ENCODE measurements around the gene DOCK1.
A peak's percentile ranks its signal among the peaks of the same experiment; 100 is the strongest.

Gene DOCK1

GRCh38 chr10:127470911-127471310 lies 565.7 kb downstream of the DOCK1 start:
- no peaks in the 10 kb centered on the region for H3K36me3 ChIP-seq (ENCODE audit: control insufficient read depth in 1 of 2, insufficient read depth in 2 of 2, low read depth in 1 of 2, low read length in 2 of 2)
- no peak overlapping the region for H3K27ac ChIP-seq (ENCODE audit: low read length, poor library complexity, severe bottlenecking)
- H3K4me1 ChIP-seq (ENCODE audit: control insufficient read depth, insufficient read depth, low read depth, low read length), result no peaks in the 10 kb centered on the region
- no peak overlapping the region for H3K9ac ChIP-seq (ENCODE audit: low read length)
- no peak overlapping the region for H3K23ac ChIP-seq (ENCODE audit: low read length in 2 of 2)
- H3K4me2 ChIP-seq (ENCODE audit: low read length, poor library complexity, severe bottlenecking), result no peak overlapping the region
- H3K14ac ChIP-seq (ENCODE audit: low read length in 2 of 2), result no peak overlapping the region
- no peak overlapping the region for H3K4ac ChIP-seq (ENCODE audit: low read depth in 1 of 2, low read length in 2 of 2)
- no peak overlapping the region for H4K8ac ChIP-seq (ENCODE audit: low read length)
- no peak overlapping the region for H2BK5ac ChIP-seq (ENCODE audit: low read depth, low read length, poor library complexity, severe bottlenecking)
- H2AFZ ChIP-seq (ENCODE audit: low read depth, low read length), result no peak overlapping the region
- no peak overlapping the region for H3K18ac ChIP-seq (ENCODE audit: low read depth in 1 of 2, low read length in 2 of 2)
- no peak overlapping the region for H2BK120ac ChIP-seq (ENCODE audit: low read depth, low read length)
- H4K91ac ChIP-seq (ENCODE audit: low read length), result no peak overlapping the region
- DNase-seq, result no peak
- H2BK12ac ChIP-seq (ENCODE audit: low read length in 2 of 2), result no peak overlapping the region
- H2BK15ac ChIP-seq (ENCODE audit: low read depth, poor library complexity, severe bottlenecking), result no peak overlapping the region
- H2AK5ac ChIP-seq (ENCODE audit: low read length, severe bottlenecking), result no peak overlapping the region
- peaks cover 20 to 26% of the 10 kb centered on the region in 2 experiments for H3K27me3 ChIP-seq (ENCODE audit: control insufficient read depth in 1 of 2, insufficient read depth in 1 of 2, low read length in 2 of 2)
- no peaks in the 10 kb centered on the region for H3K79me1 ChIP-seq (replicated peaks; ENCODE audit: low read length, poor library complexity, severe bottlenecking)
- 89% methylated on average over 5 of the region's 5 CpGs for whole genome bisulfite sequencing
- peaks cover 12% of the 10 kb centered on the region for H3K9me3 ChIP-seq (ENCODE audit: control insufficient read depth, low read length)
- no peak overlapping the region for H3K4me3 ChIP-seq (ENCODE audit: insufficient read depth in 1 of 2, low read depth in 1 of 2, low read length in 2 of 2)

GRCh38 chr10:127472976-127473375 lies 567.7 kb downstream of the DOCK1 start:
- H3K4me2 ChIP-seq (ENCODE audit: low read length, poor library complexity, severe bottlenecking), result no peak overlapping the region
- H3K4ac ChIP-seq (ENCODE audit: low read depth in 1 of 2, low read length in 2 of 2), result no peak overlapping the region
- no peak overlapping the region for H3K23ac ChIP-seq (ENCODE audit: low read length in 2 of 2)
- no peak overlapping the region for H3K18ac ChIP-seq (ENCODE audit: low read depth in 1 of 2, low read length in 2 of 2)
- H2BK12ac ChIP-seq (ENCODE audit: low read length in 2 of 2), result no peak overlapping the region
- H4K91ac ChIP-seq (ENCODE audit: low read length), result no peak overlapping the region
- H4K8ac ChIP-seq (ENCODE audit: low read length), result no peak overlapping the region
- H3K36me3 ChIP-seq (ENCODE audit: control insufficient read depth in 1 of 2, insufficient read depth in 2 of 2, low read depth in 1 of 2, low read length in 2 of 2), result no peaks in the 10 kb centered on the region
- no peaks in the 10 kb centered on the region for H3K4me1 ChIP-seq (ENCODE audit: control insufficient read depth, insufficient read depth, low read depth, low read length)
- no peak overlapping the region for H2BK5ac ChIP-seq (ENCODE audit: low read depth, low read length, poor library complexity, severe bottlenecking)
- 59% methylated on average over 2 of the region's 2 CpGs for WGBS
- peaks cover 12% of the 10 kb centered on the region for H3K9me3 ChIP-seq (ENCODE audit: control insufficient read depth, low read length)
- no peak overlapping the region for H2BK120ac ChIP-seq (ENCODE audit: low read depth, low read length)
- H3K14ac ChIP-seq (ENCODE audit: low read length in 2 of 2), result no peak overlapping the region
- no peak overlapping the region for H3K27ac ChIP-seq (ENCODE audit: low read length, poor library complexity, severe bottlenecking)
- H2AK5ac ChIP-seq (ENCODE audit: low read length, severe bottlenecking), result no peak overlapping the region
- no peak overlapping the region for H3K9ac ChIP-seq (ENCODE audit: low read length)
- H2BK15ac ChIP-seq (ENCODE audit: low read depth, poor library complexity, severe bottlenecking), result no peak overlapping the region
- no peak for DNase-seq
- H3K79me1 ChIP-seq (replicated peaks; ENCODE audit: low read length, poor library complexity, severe bottlenecking), result no peaks in the 10 kb centered on the region
- peaks cover 6 to 17% of the 10 kb centered on the region in 2 experiments for H3K27me3 ChIP-seq (ENCODE audit: control insufficient read depth in 1 of 2, insufficient read depth in 1 of 2, low read length in 2 of 2)
- no peak overlapping the region for H2AFZ ChIP-seq (ENCODE audit: low read depth, low read length)
- H3K4me3 ChIP-seq (ENCODE audit: insufficient read depth in 1 of 2, low read depth in 1 of 2, low read length in 2 of 2), result no peak overlapping the region

GRCh38 chr10:127474501-127474900 lies 569.3 kb downstream of the DOCK1 start:
- Histone ChIP-seq H3K27ac (ENCODE audit: low read length, poor library complexity, severe bottlenecking) (no peak overlapping the region), H4K91ac (ENCODE audit: low read length) (no peak overlapping the region), H2AK5ac (ENCODE audit: low read length, severe bottlenecking) (no peak overlapping the region), H3K9ac (ENCODE audit: low read length) (no peak overlapping the region), H3K23ac (ENCODE audit: low read length in 2 of 2) (no peak overlapping the region), H3K4me1 (ENCODE audit: control insufficient read depth, insufficient read depth, low read depth, low read length) (no peaks in the 10 kb centered on the region), H3K27me3 (ENCODE audit: control insufficient read depth in 1 of 2, insufficient read depth in 1 of 2, low read length in 2 of 2) (peaks cover 5 to 17% of the 10 kb centered on the region in 2 experiments), H3K9me3 (ENCODE audit: control insufficient read depth, low read length) (peaks cover 12% of the 10 kb centered on the region), H3K4me3 (ENCODE audit: insufficient read depth in 1 of 2, low read depth in 1 of 2, low read length in 2 of 2) (no peak overlapping the region), H4K8ac (ENCODE audit: low read length) (no peak overlapping the region), H3K79me1 (replicated peaks; ENCODE audit: low read length, poor library complexity, severe bottlenecking) (no peaks in the 10 kb centered on the region), H3K14ac (ENCODE audit: low read length in 2 of 2) (no peak overlapping the region), H3K18ac (ENCODE audit: low read depth in 1 of 2, low read length in 2 of 2) (no peak overlapping the region), H2BK5ac (ENCODE audit: low read depth, low read length, poor library complexity, severe bottlenecking) (no peak overlapping the region), H2AFZ (ENCODE audit: low read depth, low read length) (no peak overlapping the region), H2BK12ac (ENCODE audit: low read length in 2 of 2) (no peak overlapping the region), H3K4ac (ENCODE audit: low read depth in 1 of 2, low read length in 2 of 2) (no peak overlapping the region), H2BK120ac (ENCODE audit: low read depth, low read length) (no peak overlapping the region), H3K36me3 (ENCODE audit: control insufficient read depth in 1 of 2, insufficient read depth in 2 of 2, low read depth in 1 of 2, low read length in 2 of 2) (no peaks in the 10 kb centered on the region), H2BK15ac (ENCODE audit: low read depth, poor library complexity, severe bottlenecking) (no peak overlapping the region), H3K4me2 (ENCODE audit: low read length, poor library complexity, severe bottlenecking) (no peak overlapping the region)
- WGBS, result 51% methylated on average over 2 of the region's 2 CpGs
- no peak for DNase-seq

GRCh38 chr10:127485153-127485857 lies 580.1 kb downstream of the DOCK1 start:
- no peak overlapping the region for H4K8ac ChIP-seq (ENCODE audit: low read length)
- no peak overlapping the region for H2BK5ac ChIP-seq (ENCODE audit: low read depth, low read length, poor library complexity, severe bottlenecking)
- DNase-seq, result peak; percentile 8
- no peaks in the 10 kb centered on the region for H3K36me3 ChIP-seq (ENCODE audit: control insufficient read depth in 1 of 2, insufficient read depth in 2 of 2, low read depth in 1 of 2, low read length in 2 of 2)
- no peak overlapping the region for H3K4me2 ChIP-seq (ENCODE audit: low read length, poor library complexity, severe bottlenecking)
- H3K4ac ChIP-seq (ENCODE audit: low read depth in 1 of 2, low read length in 2 of 2), result no peak overlapping the region
- H3K23ac ChIP-seq (ENCODE audit: low read length in 2 of 2), result no peak overlapping the region
- no peaks in the 10 kb centered on the region for H3K79me1 ChIP-seq (replicated peaks; ENCODE audit: low read length, poor library complexity, severe bottlenecking)
- no peaks in the 10 kb centered on the region for H3K9me3 ChIP-seq (ENCODE audit: control insufficient read depth, low read length)
- no peak overlapping the region for H2AFZ ChIP-seq (ENCODE audit: low read depth, low read length)
- H3K4me3 ChIP-seq (ENCODE audit: insufficient read depth in 1 of 2, low read depth in 1 of 2, low read length in 2 of 2), result no peak overlapping the region
- WGBS, result 75% methylated on average over 16 of the region's 16 CpGs
- H2BK15ac ChIP-seq (ENCODE audit: low read depth, poor library complexity, severe bottlenecking), result no peak overlapping the region
- H3K18ac ChIP-seq (ENCODE audit: low read depth in 1 of 2, low read length in 2 of 2), result no peak overlapping the region
- no peak overlapping the region for H2AK5ac ChIP-seq (ENCODE audit: low read length, severe bottlenecking)
- H3K4me1 ChIP-seq (ENCODE audit: control insufficient read depth, insufficient read depth, low read depth, low read length), result peaks cover 7% of the 10 kb centered on the region
- H3K9ac ChIP-seq (ENCODE audit: low read length), result no peak overlapping the region
- no peak overlapping the region for H2BK12ac ChIP-seq (ENCODE audit: low read length in 2 of 2)
- H3K27me3 ChIP-seq (ENCODE audit: control insufficient read depth in 1 of 2, insufficient read depth in 1 of 2, low read length in 2 of 2), result peaks cover 13 to 24% of the 10 kb centered on the region in 2 experiments
- H2BK120ac ChIP-seq (ENCODE audit: low read depth, low read length), result no peak overlapping the region
- no peak overlapping the region for H3K14ac ChIP-seq (ENCODE audit: low read length in 2 of 2)
- no peak overlapping the region for H4K91ac ChIP-seq (ENCODE audit: low read length)
- no peak overlapping the region for H3K27ac ChIP-seq (ENCODE audit: low read length, poor library complexity, severe bottlenecking)
